Caco-2 (cell line): ENCODE results near the gene HES3. TPM values are rescaled to one million over a fixed set of nuclear protein-coding genes. Genes with fewer than 3 reads are reported as not detected.
A peak's percentile ranks its signal among the peaks of the same experiment; 100 is the strongest.

ENCODE experiments used
- BruUV-seq: library from RNA; stranded (reverse); fragments of 400-500 nt; replicated peaks from 2 replicates; lab custom pipeline; 2021; lab: Mats Ljungman, UMichigan
- CTCF ChIA-PET: fragments of 300-600 bp; sonication (Branson Sonifier 250); formaldehyde crosslinking; loops from one replicate; lab custom pipeline; 2022; ENCODE audit warnings: antibody characterized with exemption; lab: Charles Lee
- POLR2A ChIA-PET: fragments of 300-600 bp; sonication (Branson Sonifier 250); formaldehyde crosslinking; loops from one replicate; lab custom pipeline; 2022; ENCODE audit warnings: antibody characterized with exemption; lab: Charles Lee
- DNase-seq, 2 experiments: peaks; one replicate each; pipeline versions ENCODE4 v3.0.0 to v3.0.0-alpha.2; 2020 to 2022
- H3K27me3 ChIP-seq: replicated peaks from 2 replicates; pipeline ENCODE4 v1.6.0; 2011; ENCODE audit warnings: low read length; ENCODE audit not compliant: control insufficient read depth, insufficient read depth
- H3K36me3 ChIP-seq: 2 replicates; pipeline ENCODE4 v1.5.1; 2011; ENCODE audit warnings: low read length; ENCODE audit not compliant: control insufficient read depth, insufficient read depth
- H3K4me1 ChIP-seq: fragments of 250-450 bp; sonication (Bioruptor Pico); 2 replicates; pipeline ENCODE4 v1.5.1; 2020; ENCODE audit warnings: mild to moderate bottlenecking
- H3K4me3 ChIP-seq: 2 replicates; pipeline ENCODE4 v1.5.1; 2011; ENCODE audit warnings: low read depth, mild to moderate bottlenecking, control low read depth, low read length
- H3K9me3 ChIP-seq: fragments of 250-450 bp; sonication (Bioruptor Pico); 2 replicates; pipeline ENCODE4 v1.5.1; 2020; ENCODE audit warnings: mild to moderate bottlenecking, moderate library complexity
- H3K27ac Mint-ChIP-seq: one replicate; pipeline ENCODE4 v1.8.0; 2022; ENCODE audit warnings: mixed read lengths; ENCODE audit not compliant: unreplicated experiment
- H3K27me3 Mint-ChIP-seq: one replicate; pipeline ENCODE4 v1.8.0; 2022; ENCODE audit warnings: mixed read lengths; ENCODE audit not compliant: insufficient read depth, unreplicated experiment
- H3K36me3 Mint-ChIP-seq: one replicate; pipeline ENCODE4 v1.8.0; 2022; ENCODE audit warnings: mild to moderate bottlenecking, mixed read lengths; ENCODE audit not compliant: insufficient read depth, unreplicated experiment
- H3K4me1 Mint-ChIP-seq: one replicate; pipeline ENCODE4 v1.8.0; 2022; ENCODE audit warnings: low read depth, mixed read lengths; ENCODE audit not compliant: unreplicated experiment
- H3K4me3 Mint-ChIP-seq: one replicate; pipeline ENCODE4 v1.8.0; 2022; ENCODE audit warnings: mild to moderate bottlenecking, moderate library complexity, mixed read lengths; ENCODE audit not compliant: unreplicated experiment
- H3K9me3 Mint-ChIP-seq: one replicate; pipeline ENCODE4 v1.8.0; 2022; ENCODE audit warnings: mixed read lengths; ENCODE audit not compliant: unreplicated experiment
- intact Hi-C: fragments of 100-400 bp; cut with micrococcal nuclease; formaldehyde crosslinking; loops from one replicate; pipeline ENCODE4 v1.10.0; 2022; ENCODE audit not compliant: unreplicated experiment
- total RNA-seq: library from RNA; stranded (reverse); gene quantifications from 2 replicates; pipeline ENCODE4 v1.2.3, GENCODE V29; 2022
- TF ChIP-seq, protein P1 (sequence below), 2 experiments: fragments of 200-600 bp in 1 of 2; IDR thresholded peaks; 1 replicate in 1 of 2; 2 replicates in 1 of 2; pipeline versions ENCODE4 v1.5.1 to v1.8.0; 2011 to 2022; ENCODE audit warnings: antibody characterized with exemption in 1 of 2, control low read depth in 1 of 2, inconsistent platforms in 1 of 2, low read depth in 1 of 2, low read length in 1 of 2, mild to moderate bottlenecking in 1 of 2, moderate library complexity in 1 of 2; ENCODE audit not compliant: insufficient read depth in 1 of 2, severe bottlenecking in 1 of 2, unreplicated experiment in 1 of 2

Gene HES3
- total RNA-seq, 1 experiment from 2014 or later = not detected

DNA sequence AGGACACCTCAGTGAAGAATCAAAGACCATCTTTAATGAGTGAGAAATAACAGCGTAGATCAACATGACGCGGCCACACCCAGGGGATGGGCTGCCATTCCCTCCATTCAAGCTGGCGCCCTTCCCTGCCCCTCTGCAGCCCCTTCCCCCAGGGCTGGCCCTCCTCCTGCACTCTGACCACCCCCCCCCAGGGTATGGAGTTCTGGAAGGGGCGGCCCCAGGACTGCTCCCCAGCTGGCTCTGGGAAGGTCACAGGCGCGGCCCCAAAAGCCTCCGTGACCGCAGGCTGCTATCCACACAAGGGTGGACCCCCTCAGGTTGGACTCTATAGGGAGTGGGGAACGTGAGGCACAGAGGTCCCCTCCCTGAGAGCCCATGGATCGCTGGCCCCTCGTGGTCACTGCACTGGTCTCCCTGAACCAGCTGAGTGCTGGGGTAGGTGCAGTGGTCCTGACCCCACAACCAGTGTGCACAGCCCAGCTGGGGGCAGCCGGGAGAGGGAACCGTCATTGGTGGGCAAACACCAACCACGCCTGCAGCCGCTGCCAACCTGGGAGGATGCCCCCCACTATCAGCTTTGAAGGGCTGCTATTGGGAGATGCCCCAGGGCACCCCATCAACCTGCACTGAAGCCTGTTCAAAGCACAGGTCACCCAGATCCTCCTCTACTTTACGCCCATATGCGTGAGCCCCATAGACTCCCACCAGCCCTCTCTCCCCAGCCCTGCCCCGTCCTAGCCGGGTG lies 33.0 kb downstream of the HES3 start:
- H3K9me3 Mint-ChIP-seq = no peaks in the 10 kb centered on the region
- CTCF ChIA-PET = no interaction called here
- intact Hi-C loops = no loop called here
- TF ChIP-seq, protein P1, sequence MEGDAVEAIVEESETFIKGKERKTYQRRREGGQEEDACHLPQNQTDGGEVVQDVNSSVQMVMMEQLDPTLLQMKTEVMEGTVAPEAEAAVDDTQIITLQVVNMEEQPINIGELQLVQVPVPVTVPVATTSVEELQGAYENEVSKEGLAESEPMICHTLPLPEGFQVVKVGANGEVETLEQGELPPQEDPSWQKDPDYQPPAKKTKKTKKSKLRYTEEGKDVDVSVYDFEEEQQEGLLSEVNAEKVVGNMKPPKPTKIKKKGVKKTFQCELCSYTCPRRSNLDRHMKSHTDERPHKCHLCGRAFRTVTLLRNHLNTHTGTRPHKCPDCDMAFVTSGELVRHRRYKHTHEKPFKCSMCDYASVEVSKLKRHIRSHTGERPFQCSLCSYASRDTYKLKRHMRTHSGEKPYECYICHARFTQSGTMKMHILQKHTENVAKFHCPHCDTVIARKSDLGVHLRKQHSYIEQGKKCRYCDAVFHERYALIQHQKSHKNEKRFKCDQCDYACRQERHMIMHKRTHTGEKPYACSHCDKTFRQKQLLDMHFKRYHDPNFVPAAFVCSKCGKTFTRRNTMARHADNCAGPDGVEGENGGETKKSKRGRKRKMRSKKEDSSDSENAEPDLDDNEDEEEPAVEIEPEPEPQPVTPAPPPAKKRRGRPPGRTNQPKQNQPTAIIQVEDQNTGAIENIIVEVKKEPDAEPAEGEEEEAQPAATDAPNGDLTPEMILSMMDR (IDR thresholded peaks at IDR 0.05; ENCODE audit: insufficient read depth in 1 of 2, low read depth in 1 of 2, low read length in 1 of 2, severe bottlenecking in 1 of 2, unreplicated experiment in 1 of 2) = no peak
- no peaks in the 10 kb centered on the region for H3K27me3 ChIP-seq
- H3K36me3 Mint-ChIP-seq = peaks cover 24% of the 10 kb centered on the region
- DNase-seq = no peak
- H3K36me3 ChIP-seq = no peaks in the 10 kb centered on the region; the same call in 1 of the 2 replicates
- BruUV-seq = no TSS peak
- H3K4me3 Mint-ChIP-seq = no peak overlapping the region
- H3K4me1 ChIP-seq = no peaks in the 10 kb centered on the region
- no peaks in the 10 kb centered on the region for H3K9me3 ChIP-seq
- H3K27ac Mint-ChIP-seq = no peak overlapping the region
- no peaks in the 10 kb centered on the region for H3K27me3 Mint-ChIP-seq
- no peaks in the 10 kb centered on the region for H3K4me1 Mint-ChIP-seq
- no peak overlapping the region for H3K4me3 ChIP-seq
- POLR2A ChIA-PET = no interaction called here

DNA sequence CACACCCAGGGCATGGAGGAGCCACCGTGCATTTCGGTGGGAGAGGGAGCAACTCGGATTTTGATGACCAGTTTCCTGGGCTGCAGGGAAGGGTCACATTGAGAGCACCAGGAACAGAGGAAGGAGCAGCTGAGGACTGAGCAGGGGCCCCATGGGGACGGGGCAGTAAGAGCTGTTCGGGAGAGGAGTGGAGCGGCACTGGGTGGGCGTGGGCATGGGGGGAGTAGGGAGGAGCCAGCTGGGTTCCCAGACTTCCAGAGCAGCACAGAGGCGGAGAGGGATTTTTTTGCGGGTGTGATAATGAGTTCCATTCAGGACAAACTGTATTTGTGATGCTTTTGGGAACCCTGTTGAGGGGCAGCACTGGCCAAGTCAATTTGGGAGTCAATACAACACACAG lies 34.3 kb downstream of the HES3 start:
- ChIA-PET CTCF (no interaction called here), POLR2A (interaction anchor here (0.5 kb wide), 1 partner anchor 265 kb away, joined by 3 read pairs; no protein-coding TSS in a partner anchor)
- H3K27me3 ChIP-seq = no peaks in the 10 kb centered on the region
- Mint-ChIP-seq H3K9me3 (no peaks in the 10 kb centered on the region), H3K27me3 (no peaks in the 10 kb centered on the region), H3K27ac (peak overlapping the region; percentile 58), H3K4me3 (no peak overlapping the region), H3K36me3 (peaks cover 17% of the 10 kb centered on the region), H3K4me1 (no peaks in the 10 kb centered on the region)
- BruUV-seq = no TSS peak
- H3K4me3 ChIP-seq = no peak overlapping the region
- TF ChIP-seq, protein P1 (IDR thresholded peaks at IDR 0.05; ENCODE audit: insufficient read depth in 1 of 2, low read depth in 1 of 2, low read length in 1 of 2, severe bottlenecking in 1 of 2, unreplicated experiment in 1 of 2) = no peak
- no peak for DNase-seq
- no peaks in the 10 kb centered on the region for H3K9me3 ChIP-seq
- H3K36me3 ChIP-seq = no peaks in the 10 kb centered on the region; the same call in 1 of the 2 replicates
- no peaks in the 10 kb centered on the region for H3K4me1 ChIP-seq
- intact Hi-C loops = no loop called here

DNA sequence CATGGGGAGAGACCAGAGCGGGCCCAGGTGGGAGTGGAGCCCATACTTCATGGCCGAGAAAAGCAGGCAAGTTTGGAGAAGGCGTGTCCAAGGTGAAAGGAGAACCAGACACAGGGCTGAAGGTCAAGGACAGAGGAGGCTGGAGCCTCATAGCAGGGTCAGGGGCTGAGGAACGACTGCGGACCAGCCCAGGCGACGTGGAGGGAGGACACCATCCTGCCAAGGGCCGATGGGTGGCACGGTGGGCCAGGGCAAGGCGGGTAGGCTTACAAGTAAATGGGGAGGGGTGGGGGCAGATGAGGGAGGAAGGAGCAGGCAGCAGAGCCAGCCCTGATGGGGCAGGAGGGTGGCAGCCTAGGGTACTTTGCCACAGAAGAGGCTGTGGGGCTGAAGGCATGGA lies 35.1 kb downstream of the HES3 start:
- ChIA-PET POLR2A (no interaction called here), CTCF (no interaction called here)
- Histone ChIP-seq H3K4me1 (no peaks in the 10 kb centered on the region), H3K27me3 (no peaks in the 10 kb centered on the region), H3K36me3 (no peaks in the 10 kb centered on the region; the same call in 1 of the 2 replicates), H3K4me3 (no peak overlapping the region), H3K9me3 (no peaks in the 10 kb centered on the region)
- Mint-ChIP-seq H3K9me3 (no peaks in the 10 kb centered on the region), H3K36me3 (peaks cover 17% of the 10 kb centered on the region), H3K27ac (peak overlapping the region; percentile 58), H3K4me1 (no peaks in the 10 kb centered on the region), H3K27me3 (no peaks in the 10 kb centered on the region), H3K4me3 (no peak overlapping the region)
- intact Hi-C loops = no loop called here
- TF ChIP-seq, protein P1 (IDR thresholded peaks at IDR 0.05; ENCODE audit: insufficient read depth in 1 of 2, low read depth in 1 of 2, low read length in 1 of 2, severe bottlenecking in 1 of 2, unreplicated experiment in 1 of 2) = no peak
- no peak for DNase-seq
- BruUV-seq = no TSS peak
